Measurements from ENCODE around the gene RAB11FIP2.
A peak's percentile ranks its signal among the peaks of the same experiment; 100 is the strongest.
"Not testable (repeated sequence)": the region's sequence is repeated elsewhere in the genome, so short reads cannot be mapped to it uniquely, and the experiment has no call there.

The RAB11FIP2 gene, protein sequence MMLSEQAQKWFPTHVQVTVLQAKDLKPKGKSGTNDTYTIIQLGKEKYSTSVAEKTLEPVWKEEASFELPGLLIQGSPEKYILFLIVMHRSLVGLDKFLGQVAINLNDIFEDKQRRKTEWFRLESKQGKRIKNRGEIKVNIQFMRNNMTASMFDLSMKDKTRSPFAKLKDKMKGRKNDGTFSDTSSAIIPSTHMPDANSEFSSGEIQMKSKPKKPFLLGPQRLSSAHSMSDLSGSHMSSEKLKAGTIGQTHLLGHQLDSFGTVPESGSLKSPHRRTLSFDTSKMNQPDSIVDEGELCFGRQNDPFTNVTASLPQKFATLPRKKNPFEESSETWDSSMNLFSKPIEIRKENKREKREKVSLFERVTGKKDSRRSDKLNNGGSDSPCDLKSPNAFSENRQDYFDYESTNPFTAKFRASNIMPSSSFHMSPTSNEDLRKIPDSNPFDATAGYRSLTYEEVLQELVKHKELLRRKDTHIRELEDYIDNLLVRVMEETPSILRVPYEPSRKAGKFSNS
- 36.9 to 43.0 (median 38.9) reads per million in 4 experiments for total RNA-seq

DNA sequence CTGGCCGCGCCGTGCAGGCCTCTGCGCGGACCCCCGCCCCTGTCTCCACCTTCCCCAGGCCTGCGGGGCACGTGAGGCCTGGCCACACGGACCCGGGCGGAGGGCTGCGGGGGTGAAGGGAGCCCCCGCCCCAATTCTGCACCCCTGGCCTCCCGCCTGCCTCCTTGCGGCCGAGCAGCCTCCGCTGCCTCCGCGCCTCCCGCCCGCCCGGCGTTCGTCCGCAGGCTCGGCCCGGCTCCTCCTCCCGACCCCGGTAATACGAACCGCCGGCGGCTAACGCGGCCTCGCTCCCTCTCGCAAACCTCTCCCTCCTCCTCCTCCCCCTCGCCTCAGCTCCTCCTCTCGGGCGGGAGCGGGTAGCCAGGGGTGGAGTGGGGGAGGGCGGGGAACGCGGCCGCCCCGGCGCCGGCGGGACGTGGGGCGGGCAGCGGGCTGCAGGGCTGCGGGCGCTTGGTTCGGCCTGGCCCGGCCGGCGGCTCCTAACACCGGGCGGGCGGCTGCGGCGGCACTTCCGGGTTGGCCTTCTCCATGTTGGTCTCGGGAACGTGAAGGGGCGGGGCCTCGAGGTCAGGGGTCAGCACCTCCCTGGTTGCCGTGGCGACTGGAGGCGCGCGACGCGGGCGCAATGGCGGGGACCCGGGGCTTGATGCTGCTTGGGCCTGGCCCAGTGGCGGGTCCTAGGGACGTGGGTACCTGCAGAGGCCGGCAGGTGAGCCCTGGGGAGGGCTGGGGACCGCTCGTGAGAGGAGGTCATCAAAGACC, at the start of gene RAB11FIP2:
TSS of gene RAB11FIP2 (minus strand) at position 547 of the 762 bp plus-strand sequence. CDS start 778 bp downstream, outside the sequence.
- peak; percentile 90 for DNase-seq

DNA sequence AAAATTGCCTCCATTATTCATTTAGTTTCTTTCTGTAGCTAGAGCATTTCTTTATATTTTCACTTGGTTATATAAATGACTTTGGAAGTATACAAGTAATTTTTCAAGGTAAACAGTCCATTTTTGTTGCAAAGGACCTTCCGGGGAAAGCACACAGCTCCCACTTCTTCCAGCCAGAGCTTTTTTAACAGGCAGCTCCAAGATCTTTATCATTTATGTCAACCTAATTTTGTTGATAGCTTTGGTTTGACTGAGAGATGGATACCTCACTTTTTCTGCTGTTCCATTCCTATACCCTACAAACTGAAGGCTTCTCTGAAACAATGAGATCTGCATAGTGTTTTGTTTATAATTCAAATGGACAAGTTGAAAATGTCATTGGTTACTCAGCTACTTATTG, 49.3 kb upstream of the RAB11FIP2 start:
- DNase-seq = no peak

DNA sequence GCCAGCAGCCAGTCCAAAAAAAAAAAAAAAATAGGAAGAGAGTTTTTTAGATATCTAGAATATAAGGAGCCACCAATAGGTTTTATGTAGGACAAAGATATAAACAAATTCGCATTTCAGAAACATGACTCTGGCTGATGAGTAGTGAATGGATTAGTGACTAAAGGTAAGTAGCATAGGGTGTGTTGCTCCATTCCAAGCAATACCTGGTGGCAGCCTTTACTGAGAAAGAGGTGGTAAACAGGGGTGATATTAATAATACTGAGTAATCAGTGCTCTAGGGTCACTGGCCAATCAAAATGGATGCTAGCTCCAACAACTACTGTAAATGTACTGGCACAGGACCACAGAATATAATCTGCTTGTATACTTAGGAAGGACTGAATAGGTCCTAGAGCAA, 45.5 kb upstream of the RAB11FIP2 start:
- no peak for DNase-seq

DNA sequence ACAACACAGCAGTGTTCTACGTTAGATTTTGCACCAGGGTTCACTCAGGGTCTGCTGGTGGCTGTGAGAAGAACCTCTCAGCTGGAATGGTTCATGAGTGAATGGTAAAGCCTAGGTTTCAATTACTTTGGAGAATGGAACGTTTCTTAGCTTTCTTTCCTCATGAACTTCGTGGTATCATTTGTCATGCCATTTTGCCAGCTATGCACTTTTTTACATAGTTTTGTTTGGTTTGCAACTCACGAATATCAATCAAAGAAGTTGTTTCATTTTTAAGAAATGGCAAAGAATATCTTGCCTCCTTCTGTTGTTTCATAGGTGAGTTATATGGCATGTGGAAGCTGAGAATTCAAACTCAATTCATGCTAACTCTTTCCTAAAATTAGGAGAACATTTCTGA, 34.1 kb upstream of the RAB11FIP2 start:
- no peak for DNase-seq

DNA sequence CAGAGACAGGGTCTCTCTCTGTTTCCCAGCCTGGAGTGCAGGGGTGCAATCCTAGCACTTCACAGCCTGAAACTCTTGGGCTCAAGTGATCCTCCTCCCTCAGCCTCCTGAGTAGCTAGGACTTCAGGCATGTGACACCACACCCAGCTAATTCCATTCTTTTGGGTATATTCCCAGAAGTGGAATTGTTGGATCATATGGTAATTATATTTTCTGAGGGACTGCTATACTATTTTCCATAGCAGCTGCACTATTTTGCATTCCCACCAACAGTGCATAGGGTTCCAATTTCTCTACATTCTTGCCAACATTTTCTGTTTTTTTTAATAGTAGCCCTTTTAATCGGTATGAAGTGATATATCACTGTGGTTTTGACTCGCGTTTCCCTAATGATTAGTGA, 30.0 kb upstream of the RAB11FIP2 start:
- no peak for DNase-seq

DNA sequence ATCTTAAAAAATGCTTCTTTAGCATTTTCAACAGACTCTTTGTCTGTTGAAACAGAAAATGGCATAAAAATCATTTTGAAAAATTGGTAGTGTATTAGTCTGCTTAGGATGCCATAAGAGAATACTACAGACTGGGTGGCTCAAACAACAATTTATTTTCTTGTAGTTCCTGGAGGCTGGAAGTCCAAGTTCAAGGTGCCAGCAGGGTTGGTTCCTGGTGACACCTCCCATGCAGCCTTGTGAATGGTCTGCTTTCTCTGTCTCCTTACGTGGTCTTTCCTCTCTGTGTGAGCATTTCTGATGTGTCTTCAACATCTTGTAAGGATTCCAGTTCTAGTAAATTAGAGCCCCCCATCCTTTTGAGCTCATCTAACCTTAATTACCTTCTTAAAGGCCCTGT, 26.1 kb upstream of the RAB11FIP2 start:
- no peak for DNase-seq

DNA sequence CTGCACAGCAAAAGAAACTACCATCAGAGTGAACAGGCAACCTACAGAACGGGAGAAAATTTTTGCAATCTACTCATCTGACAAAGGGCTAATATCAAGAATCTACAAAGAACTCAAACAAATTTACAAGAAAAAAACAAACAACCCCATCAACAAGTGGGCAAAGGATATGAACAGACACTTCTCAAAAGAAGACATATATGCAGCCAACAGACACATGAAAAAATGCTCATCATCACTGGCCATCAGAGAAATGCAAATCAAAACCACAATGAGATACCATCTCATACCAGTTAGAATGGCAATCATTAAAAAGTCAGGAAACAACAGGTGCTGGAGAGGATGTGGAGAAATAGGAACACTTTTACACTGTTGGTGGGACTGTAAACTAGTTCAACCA, 20.6 kb upstream of the RAB11FIP2 start:
- not testable (repeated sequence) for DNase-seq

DNA sequence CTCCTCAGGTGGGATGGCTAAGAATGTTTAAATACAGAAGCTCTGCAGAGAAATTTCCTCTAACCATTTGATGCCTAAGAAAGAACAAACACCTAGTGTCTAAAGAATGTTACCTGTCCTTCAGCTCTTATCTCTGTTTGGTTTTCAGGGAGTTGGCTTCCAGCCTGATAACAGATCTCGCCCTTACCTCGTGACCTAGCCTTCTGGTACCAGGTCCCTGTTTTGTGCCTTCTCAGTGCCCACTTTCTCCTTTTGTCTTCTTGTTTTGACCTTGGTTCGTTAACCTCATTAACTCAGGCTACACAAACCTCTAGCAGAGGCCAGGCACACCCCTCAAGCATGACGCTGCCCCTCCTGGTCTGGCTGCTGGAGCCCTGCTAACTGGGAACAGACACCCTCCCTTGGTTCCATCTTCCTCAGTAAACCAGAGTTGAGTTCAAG, 16.1 kb upstream of the RAB11FIP2 start:
- no peak for DNase-seq

DNA sequence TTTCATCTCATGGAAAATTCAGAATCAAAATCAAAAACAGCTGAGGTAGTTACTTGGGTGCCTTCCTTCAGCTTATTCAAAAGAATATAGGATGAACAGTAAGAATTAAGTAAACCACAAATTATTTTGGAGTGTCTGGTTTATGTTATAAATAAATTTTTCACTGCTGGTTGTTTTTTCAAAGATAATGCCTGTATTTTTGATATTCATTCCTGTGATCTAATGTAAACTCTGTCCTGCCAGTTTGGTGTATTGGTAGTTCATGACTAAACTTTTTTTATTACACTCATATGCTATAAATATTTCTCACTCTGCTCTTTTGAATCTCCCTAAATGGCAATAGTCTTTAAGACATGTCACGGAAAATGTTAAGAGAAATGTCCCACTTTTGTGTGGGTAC, 11.6 kb upstream of the RAB11FIP2 start:
- DNase-seq = no peak

DNA sequence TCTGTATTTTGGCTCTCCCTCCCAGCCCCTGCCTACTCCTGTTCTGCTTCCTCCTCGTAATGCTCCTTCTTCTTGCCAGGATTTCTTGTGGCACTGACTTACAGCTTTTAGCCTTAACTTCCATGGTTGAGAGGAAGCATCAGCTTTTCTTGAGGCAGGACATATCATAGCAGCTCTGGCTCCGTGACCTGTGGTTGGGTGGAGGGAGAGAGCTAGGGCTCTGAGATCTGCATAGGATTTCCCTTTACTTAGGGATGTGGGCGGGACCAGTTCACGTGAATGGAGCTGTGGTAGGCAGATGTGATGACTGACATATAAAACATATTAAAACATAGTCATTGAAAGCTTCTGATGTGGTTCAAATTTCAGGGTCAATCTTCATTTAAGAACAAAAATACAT, 10.6 kb upstream of the RAB11FIP2 start:
- no peak for DNase-seq

DNA sequence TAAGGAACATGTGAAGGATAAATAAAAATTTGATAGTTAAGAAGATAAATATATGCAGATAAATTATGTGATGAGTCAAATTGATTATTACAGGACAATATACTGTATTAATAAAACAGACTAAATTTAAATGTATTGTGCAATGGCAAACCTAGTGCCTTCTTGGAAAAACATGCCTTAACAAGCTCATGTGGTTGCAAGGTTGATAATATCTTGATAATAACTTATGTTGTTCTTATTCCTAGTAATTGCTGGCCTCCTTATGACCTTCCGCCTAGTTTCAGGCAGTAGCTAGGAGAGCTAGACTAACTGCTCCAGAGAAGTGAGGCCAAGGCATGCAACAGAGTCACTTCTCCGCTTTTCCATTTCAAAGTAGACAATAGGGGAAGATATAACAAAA, 7.6 kb upstream of the RAB11FIP2 start:
- no peak for DNase-seq

DNA sequence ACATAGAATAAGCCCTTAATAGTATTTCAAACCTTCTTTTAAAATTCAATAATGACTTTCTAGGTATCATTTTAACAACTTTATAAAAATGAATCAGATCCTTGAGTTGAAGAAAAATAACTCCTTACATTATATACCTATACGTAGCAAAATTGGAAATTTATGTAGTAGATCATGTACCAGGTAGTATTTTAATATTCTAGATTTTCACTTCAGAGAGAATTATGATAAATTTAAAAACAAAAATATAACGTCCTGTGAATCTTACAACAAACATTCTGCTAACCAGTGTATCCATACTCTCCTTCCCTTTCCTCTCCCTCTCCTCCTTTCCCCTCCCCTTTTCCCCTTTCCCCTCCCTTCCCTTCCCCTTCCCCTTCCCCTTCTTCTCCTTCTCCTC, 6.1 kb upstream of the RAB11FIP2 start:
- no peak for DNase-seq

DNA sequence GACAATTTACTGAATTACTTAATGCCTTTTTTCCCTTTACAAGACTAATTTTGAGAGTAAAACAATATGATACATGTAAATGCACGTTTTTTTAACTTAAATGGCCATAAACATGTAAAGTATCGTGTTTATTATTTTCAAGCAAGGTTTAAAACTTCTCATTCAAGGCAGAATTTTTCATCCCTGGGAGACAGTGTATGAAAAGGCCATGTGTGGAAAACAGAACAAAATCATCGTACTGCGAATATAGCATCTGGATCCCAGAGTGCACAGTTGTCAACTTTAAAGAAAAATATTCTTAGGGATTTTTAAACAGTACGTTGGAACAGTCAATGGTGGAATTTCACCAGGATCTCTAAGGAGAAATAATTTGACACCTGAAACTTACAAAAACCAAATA, 1.1 kb upstream of the RAB11FIP2 start:
- DNase-seq = no peak

DNA sequence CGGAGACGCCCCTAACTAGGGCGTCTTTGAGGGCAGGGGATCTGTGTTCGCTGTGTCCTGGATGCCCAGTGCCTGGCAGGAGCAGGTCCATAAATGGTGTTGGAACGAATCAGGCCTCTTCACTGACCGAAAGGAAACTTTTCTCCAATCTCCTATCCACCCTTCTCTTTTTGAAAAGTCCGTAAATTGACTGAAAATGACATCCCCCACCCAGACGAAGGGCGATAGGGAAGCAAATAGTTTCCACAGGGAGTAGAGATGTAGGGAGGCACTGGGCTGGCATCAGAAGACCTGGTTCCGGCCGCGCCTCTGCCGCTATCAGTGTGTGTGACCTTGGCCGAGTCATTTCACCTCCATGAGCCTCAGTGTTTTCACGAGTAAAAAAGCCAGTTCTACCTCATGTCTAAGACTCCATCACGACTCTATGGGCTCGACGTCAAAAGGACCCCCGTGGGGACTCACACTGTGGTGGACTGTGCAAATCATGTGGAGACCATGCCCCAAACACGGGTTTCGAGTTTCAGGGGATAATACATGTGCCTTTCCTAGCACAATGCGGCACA, 497 bp upstream of the RAB11FIP2 start:
- DNase-seq = no peak

DNA sequence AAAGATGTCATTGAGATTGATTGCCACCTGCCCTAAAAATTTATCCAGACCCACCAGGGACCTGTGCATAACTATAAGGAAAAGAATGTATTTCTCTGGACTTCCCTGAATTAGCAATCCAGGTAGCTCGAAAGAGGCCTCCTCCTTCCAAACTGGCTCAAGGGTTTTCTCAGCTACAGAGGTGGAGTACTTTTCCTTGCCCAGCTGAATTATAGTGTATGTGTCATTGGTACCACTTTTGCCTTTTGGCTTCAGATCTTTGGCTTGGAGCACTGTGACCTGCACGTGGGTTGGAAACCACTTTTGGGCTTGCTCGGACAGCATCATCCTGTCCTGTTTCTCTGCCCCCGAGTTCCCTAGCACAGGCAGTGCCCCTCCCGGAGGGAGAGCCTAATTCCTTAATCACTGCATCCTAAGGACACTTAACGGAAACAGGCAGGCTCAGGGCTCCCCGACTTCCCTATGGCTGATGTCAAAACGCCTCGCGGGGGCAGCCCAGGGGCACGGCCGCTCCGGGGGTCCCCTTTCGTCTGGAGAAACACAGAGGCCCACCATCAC, 825 bp downstream of the RAB11FIP2 start:
- peak; percentile 12 for DNase-seq

DNA sequence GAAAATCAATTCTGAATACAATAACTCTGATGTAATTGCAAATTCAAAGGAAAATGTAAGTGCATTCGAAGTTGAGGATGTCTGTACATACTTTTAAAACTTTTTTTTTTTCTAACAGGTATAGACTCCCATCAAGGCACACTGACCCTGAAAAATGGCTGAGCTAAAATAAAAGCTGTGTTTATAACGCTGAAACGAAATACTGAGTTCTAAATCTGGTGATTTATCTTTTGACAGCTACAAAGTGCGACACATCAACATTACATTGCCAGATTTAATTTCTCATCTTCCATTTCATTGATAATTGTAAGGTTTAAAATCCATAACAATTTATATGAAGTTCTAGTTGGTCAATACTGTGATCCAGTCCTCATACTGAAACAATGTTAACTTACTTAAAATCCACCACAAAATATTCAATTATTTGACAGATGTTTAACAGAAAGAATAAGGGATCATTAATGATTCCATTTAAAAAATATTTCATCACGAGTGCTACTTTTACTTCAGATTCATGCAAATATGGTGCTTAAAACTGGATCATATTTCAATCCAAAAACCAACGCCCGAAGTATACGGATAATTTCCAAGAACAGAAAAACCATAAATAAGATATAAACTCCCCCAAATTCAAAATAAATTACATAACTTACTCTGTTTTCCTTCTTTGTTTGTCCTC, 1.4 kb downstream of the RAB11FIP2 start:
- DNase-seq = no peak

DNA sequence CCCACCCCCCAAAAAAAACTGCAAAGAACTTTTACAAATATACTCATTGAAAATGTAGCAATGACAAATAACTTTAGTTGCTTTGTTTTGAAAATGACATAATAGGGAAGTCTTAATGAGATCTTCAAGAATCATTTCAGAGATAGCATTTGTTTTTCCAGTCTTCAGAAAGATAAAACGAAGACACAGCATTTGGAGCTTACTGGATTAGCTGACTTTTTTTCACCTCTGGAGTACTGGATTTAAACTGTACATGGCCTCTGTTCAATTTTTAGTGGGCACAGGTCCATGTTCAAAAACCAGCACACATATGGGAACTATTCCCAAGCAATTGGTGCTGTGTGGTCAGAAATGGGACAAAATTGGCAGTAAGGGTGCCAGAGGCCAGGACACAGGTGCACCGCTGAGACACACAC, 3.9 kb downstream of the RAB11FIP2 start:
- DNase-seq = no peak

DNA sequence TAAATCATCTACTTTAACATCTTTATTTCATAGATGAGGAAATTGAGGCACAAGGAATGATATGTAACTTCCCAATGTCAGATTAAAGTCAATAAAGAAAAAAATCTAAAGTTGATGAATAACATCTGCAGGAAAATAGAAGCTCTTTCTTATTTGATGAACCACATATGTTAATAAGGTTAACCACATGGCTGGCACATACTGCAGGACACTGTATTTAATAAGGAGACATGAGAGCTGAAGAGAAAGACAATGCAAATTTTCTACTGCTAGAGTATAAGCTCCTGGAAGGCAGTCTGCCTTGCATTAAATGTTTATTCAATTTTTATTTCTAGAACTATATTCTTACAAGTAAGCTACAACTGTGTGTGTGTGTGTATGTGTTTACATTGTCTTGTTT, 4.4 kb downstream of the RAB11FIP2 start:
- DNase-seq = no peak

DNA sequence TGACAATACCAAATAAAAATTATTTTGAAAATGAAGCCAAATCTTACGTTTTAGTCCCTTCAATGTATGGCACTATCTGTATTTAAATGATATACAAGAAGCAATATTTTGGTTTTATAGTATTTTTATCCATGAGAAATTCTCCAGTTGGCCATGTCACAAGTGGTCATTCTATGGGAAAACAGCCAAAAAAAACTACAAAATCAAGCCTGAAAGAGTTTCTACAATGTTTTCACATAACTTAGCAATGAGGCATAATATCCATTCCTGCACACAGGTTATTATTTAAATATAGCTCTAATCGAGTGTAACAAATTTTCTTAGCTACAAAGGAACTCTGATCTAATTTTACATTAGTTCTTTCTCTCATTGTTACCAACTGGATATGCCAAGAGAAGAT, 5.4 kb downstream of the RAB11FIP2 start:
- DNase-seq = no peak

DNA sequence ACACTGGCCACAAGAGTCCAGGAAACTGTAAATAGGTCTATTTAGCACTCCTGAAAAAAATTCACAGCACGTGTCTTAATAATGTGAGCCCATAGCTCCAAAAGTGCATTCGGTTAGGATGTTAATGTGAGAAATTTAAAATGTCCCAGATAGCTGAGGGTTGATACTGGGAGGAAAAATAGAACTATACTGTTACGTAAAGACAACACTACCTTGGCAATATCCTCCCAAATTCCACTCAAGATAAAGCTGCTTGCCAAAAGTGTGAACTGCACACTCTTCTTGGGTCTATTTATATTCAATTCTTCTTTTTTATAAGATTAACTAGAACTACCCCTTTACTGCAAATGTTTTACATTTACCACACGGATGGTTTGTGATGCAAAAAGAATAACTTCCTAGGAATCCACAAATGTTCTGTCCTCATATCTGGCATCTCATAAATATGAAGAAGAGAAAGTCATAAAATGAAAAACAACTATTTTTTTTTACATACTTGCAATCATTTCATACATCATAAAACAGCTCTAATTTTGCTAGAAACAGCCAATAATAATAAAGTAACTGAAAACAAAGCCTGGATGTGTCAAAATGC, 10.4 kb downstream of the RAB11FIP2 start:
- no peak for DNase-seq

DNA sequence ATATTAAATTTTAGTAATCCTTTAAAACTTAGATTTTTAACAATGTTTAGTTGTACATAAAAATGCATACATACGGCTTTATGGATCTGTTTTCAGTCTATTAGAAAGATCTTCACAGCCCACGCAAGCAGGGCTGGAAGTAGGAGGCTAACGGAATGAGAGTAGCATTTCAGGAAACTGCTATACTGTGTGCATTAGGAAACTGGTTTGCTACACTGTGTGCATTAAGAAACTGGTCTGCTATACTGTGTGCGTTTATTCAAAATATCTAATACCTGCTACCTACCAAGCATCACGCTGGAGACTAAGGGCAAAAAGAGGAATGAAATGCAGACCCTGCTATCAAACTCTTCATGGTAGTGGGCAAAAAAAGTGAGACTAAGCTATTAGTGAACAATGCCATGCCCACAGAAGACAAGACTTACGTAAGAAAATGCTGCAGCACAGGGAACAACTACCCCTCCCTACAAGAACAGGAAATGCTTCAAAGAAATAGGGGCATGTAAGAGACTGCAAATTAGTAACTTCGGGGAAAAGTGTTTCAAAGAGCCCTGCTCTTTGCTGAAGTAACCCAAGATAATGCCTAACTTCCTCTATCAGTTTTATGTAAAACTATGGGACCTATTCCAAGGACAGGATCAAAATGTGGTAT, 11.3 kb downstream of the RAB11FIP2 start:
- no peak for DNase-seq

Data from effector CD8-positive, alpha-beta T cell (primary cell).